Keratinocyte (primary cell): ENCODE data around the gene USP12. TPM values are rescaled to one million over a fixed set of nuclear protein-coding genes. Genes with fewer than 3 reads are reported as not detected.

Experiments
- DNase-seq: peaks from one replicate; pipeline ENCODE4 v3.0.0-alpha.2; 2011; ENCODE audit warnings: low read depth, missing footprints, low spot score
- FAIRE-seq: peaks from 2 replicates; lab custom pipeline; 2011; peaks lifted over from hg19 to GRCh38; lab: Jason Lieb, UNC
- H2AFZ ChIP-seq: 2 replicates; pipeline ENCODE4 v1.6.0; 2012; ENCODE audit warnings: low read length, control low read depth, inconsistent platforms; ENCODE audit not compliant: control insufficient read depth
- H3K27ac ChIP-seq: 2 replicates; pipeline ENCODE4 v1.5.1; 2011; ENCODE audit warnings: low read length; ENCODE audit not compliant: control insufficient read depth, insufficient read depth
- H3K27me3 ChIP-seq: 3 replicates; pipeline ENCODE4 v1.6.0; 2011; ENCODE audit warnings: low read length; ENCODE audit not compliant: control insufficient read depth, insufficient read depth; ENCODE audit errors: extremely low read depth
- H3K36me3 ChIP-seq, 2 experiments: 2 replicates in 1 of 2; 3 replicates in 1 of 2; pipeline ENCODE4 v1.5.1; 2011; ENCODE audit warnings: low read length in 2 of 2, mild to moderate bottlenecking in 1 of 2; ENCODE audit not compliant: control insufficient read depth in 2 of 2, insufficient read depth in 2 of 2; ENCODE audit errors: extremely low read depth in 1 of 2
- H3K4me1 ChIP-seq: 3 replicates; pipeline ENCODE4 v1.5.1; 2011; ENCODE audit warnings: low read length; ENCODE audit not compliant: control insufficient read depth, insufficient read depth; ENCODE audit errors: extremely low read depth
- H3K4me2 ChIP-seq: 3 replicates; pipeline ENCODE4 v1.6.0; 2011; ENCODE audit warnings: low read depth, low read length; ENCODE audit not compliant: control insufficient read depth, insufficient read depth; ENCODE audit errors: extremely low read depth
- H3K4me3 ChIP-seq, 3 experiments: fragments of 200-600 bp in 1 of 3; sonication (generic) in 1 of 3; 2 replicates in 2 of 3; 3 replicates in 1 of 3; pipeline ENCODE4 v1.5.1; 2011 to 2016; ENCODE audit warnings: low read length in 3 of 3, mild to moderate bottlenecking in 3 of 3, control low read depth in 2 of 3, inconsistent platforms in 1 of 3, low read depth in 1 of 3, mixed read lengths in 1 of 3, mixed run types in 1 of 3, moderate library complexity in 1 of 3; ENCODE audit not compliant: control insufficient read depth in 2 of 3, insufficient read depth in 2 of 3; ENCODE audit errors: extremely low read depth in 1 of 3
- H3K79me2 ChIP-seq: 2 replicates; pipeline ENCODE4 v1.6.0; 2012; ENCODE audit warnings: low read length; ENCODE audit not compliant: control insufficient read depth, insufficient read depth
- H3K9ac ChIP-seq: 3 replicates; pipeline ENCODE4 v1.6.0; 2011; ENCODE audit warnings: low read length; ENCODE audit not compliant: control insufficient read depth, insufficient read depth; ENCODE audit errors: extremely low read depth
- H3K9me1 ChIP-seq: 3 replicates; pipeline ENCODE4 v1.6.0; 2011; ENCODE audit warnings: low read length; ENCODE audit not compliant: control insufficient read depth, insufficient read depth; ENCODE audit errors: extremely low read depth
- H3K9me3 ChIP-seq: 2 replicates; pipeline ENCODE4 v1.5.1; 2012; ENCODE audit warnings: low read depth, low read length; ENCODE audit not compliant: control insufficient read depth
- H4K20me1 ChIP-seq: 3 replicates; pipeline ENCODE4 v1.6.0; 2011; ENCODE audit warnings: low read length; ENCODE audit not compliant: control insufficient read depth, insufficient read depth; ENCODE audit errors: extremely low read depth
- EZH2 ChIP-seq: IDR thresholded peaks from one replicate; pipeline ENCODE4 v1.6.1; 2012; ENCODE audit warnings: inconsistent platforms, mild to moderate bottlenecking, low read length, moderate library complexity
- dilution Hi-C: fragments of 300-500 bp; cut with MboI; formaldehyde crosslinking; loops from one replicate; pipeline ENCODE4 v1.7.0; 2020; ENCODE audit warnings: low sequenced_read_pairs; ENCODE audit not compliant: extremely low pct_ligation_motif_present
- polyA plus RNA-seq, 5 experiments: library from polyadenylated mRNA; depleted of rRNA in 3 of 5; stranded (reverse) in 3 of 5; stranded (forward) in 1 of 5; unstranded in 1 of 5; fragments of >200 nt; gene quantifications; 1 replicate in 1 of 5; 2 replicates in 3 of 5; 3 replicates in 1 of 5; pipeline versions ENCODE4 v1.2.1 to v1.2.3, GENCODE V29; 2011 to 2012; ENCODE audit warnings: missing spikeins in 2 of 5, low read depth in 1 of 5, low replicate concordance in 1 of 5
- TF ChIP-seq, protein P1 (sequence below), 3 experiments: IDR thresholded peaks in 1 of 3; conservative IDR thresholded peaks in 1 of 3; optimal IDR thresholded peaks in 1 of 3; 2 replicates in 2 of 3; 3 replicates in 1 of 3; pipeline versions ENCODE3 to v1.5.1; 2011; ENCODE audit warnings: low read length in 3 of 3, mild to moderate bottlenecking in 3 of 3, moderate library complexity in 2 of 3, control low read depth in 1 of 3, inconsistent platforms in 1 of 3; ENCODE audit not compliant: insufficient read depth in 2 of 3; ENCODE audit errors: extremely low read depth in 1 of 3

Gene USP12
- polyA plus RNA-seq, 1 donor (not counting 4 experiments of a cell fraction or from before 2014, with no cell fraction given), result 20.7 TPM

DNA sequence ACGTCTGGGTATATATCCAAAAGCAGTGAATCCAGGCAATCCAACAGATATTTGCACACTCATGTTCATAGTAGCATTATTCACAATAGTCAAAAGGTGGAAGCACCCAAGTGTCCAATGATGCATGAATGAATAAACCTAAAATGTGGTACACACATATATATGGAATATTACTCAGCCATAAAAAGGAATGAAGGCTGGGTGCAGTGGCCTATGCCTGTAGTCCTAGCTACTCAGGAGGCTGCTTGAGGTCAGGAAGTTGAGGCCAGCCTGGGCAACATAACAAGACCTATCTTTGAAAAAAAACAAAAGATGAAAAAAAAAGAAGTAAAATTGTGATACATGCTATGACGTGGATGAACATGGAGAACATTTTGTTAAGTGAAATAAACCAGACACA, 10.4 kb upstream of the USP12 start:
- Histone ChIP-seq H3K27ac (no peak overlapping the region), H2AFZ (no peak overlapping the region), H3K79me2 (no peaks in the 10 kb centered on the region), H3K4me3 (no peak overlapping the region), H3K9me3 (no peaks in the 10 kb centered on the region), H3K4me1 (no peaks in the 10 kb centered on the region), H3K27me3 (no peaks in the 10 kb centered on the region), H3K9me1 (no peaks in the 10 kb centered on the region), H4K20me1 (no peaks in the 10 kb centered on the region), H3K36me3 (no peaks in the 10 kb centered on the region), H3K9ac (no peak overlapping the region), H3K4me2 (no peak overlapping the region)
- no peak for FAIRE-seq
- no peak for TF ChIP-seq EZH2
- TF ChIP-seq, protein P1, sequence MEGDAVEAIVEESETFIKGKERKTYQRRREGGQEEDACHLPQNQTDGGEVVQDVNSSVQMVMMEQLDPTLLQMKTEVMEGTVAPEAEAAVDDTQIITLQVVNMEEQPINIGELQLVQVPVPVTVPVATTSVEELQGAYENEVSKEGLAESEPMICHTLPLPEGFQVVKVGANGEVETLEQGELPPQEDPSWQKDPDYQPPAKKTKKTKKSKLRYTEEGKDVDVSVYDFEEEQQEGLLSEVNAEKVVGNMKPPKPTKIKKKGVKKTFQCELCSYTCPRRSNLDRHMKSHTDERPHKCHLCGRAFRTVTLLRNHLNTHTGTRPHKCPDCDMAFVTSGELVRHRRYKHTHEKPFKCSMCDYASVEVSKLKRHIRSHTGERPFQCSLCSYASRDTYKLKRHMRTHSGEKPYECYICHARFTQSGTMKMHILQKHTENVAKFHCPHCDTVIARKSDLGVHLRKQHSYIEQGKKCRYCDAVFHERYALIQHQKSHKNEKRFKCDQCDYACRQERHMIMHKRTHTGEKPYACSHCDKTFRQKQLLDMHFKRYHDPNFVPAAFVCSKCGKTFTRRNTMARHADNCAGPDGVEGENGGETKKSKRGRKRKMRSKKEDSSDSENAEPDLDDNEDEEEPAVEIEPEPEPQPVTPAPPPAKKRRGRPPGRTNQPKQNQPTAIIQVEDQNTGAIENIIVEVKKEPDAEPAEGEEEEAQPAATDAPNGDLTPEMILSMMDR (optimal IDR thresholded peaks at IDR 0.05 in 1 of 3, IDR thresholded peaks at IDR 0.05 in 1 of 3, conservative IDR thresholded peaks at IDR 0.05 in 1 of 3; ENCODE audit: extremely low read depth in 1 of 3, insufficient read depth in 2 of 3, low read length in 3 of 3), result no peak
- dilution Hi-C loops, result no loop called here
- DNase-seq, result no peak

DNA sequence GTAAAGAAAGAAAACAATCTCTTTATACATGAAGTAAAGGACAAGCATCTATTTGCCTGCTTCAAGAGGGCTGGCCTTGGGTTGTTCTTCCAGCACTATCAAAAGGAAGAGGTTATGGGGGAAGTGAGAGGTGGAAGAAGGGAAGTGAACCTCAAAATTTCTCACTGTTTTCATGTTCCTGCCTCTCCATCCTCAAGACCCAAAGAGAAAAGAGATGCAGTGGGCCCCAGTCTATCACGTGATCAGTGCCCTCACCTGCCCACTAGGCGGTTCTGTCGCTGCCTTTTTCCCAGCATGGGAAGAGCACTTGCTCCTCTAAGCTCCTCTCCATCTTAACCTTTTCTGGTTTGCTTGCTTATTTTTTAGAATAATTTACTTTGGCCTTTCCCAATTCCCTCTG, 6.2 kb upstream of the USP12 start:
- H4K20me1 ChIP-seq, result no peaks in the 10 kb centered on the region
- no peaks in the 10 kb centered on the region for H3K27me3 ChIP-seq
- no peak overlapping the region for H3K27ac ChIP-seq
- H3K9ac ChIP-seq, result no peak overlapping the region
- H2AFZ ChIP-seq, result no peak overlapping the region
- dilution Hi-C loops, result no loop called here
- no peaks in the 10 kb centered on the region for H3K9me1 ChIP-seq
- H3K4me1 ChIP-seq, result no peaks in the 10 kb centered on the region
- no peaks in the 10 kb centered on the region for H3K36me3 ChIP-seq
- no peaks in the 10 kb centered on the region for H3K79me2 ChIP-seq
- no peak for DNase-seq
- no peak overlapping the region for H3K4me2 ChIP-seq
- no peaks in the 10 kb centered on the region for H3K9me3 ChIP-seq
- FAIRE-seq, result no peak
- TF ChIP-seq, protein P1 (optimal IDR thresholded peaks at IDR 0.05 in 1 of 3, IDR thresholded peaks at IDR 0.05 in 1 of 3, conservative IDR thresholded peaks at IDR 0.05 in 1 of 3; ENCODE audit: extremely low read depth in 1 of 3, insufficient read depth in 2 of 3, low read length in 3 of 3), result peak; percentile 19 to 31 (median 20)
- TF ChIP-seq EZH2, result no peak
- no peak overlapping the region for H3K4me3 ChIP-seq
